AG20443 (cell line): ENCODE results near the gene TMEM235.
A peak's percentile ranks its signal among the peaks of the same experiment; 100 is the strongest.

ENCODE experiments used
- DNase-seq: peaks from one replicate; pipeline ENCODE4 v3.0.0; 2012; ENCODE audit warnings: low spot score, mixed read lengths

Gene TMEM235

DNA sequence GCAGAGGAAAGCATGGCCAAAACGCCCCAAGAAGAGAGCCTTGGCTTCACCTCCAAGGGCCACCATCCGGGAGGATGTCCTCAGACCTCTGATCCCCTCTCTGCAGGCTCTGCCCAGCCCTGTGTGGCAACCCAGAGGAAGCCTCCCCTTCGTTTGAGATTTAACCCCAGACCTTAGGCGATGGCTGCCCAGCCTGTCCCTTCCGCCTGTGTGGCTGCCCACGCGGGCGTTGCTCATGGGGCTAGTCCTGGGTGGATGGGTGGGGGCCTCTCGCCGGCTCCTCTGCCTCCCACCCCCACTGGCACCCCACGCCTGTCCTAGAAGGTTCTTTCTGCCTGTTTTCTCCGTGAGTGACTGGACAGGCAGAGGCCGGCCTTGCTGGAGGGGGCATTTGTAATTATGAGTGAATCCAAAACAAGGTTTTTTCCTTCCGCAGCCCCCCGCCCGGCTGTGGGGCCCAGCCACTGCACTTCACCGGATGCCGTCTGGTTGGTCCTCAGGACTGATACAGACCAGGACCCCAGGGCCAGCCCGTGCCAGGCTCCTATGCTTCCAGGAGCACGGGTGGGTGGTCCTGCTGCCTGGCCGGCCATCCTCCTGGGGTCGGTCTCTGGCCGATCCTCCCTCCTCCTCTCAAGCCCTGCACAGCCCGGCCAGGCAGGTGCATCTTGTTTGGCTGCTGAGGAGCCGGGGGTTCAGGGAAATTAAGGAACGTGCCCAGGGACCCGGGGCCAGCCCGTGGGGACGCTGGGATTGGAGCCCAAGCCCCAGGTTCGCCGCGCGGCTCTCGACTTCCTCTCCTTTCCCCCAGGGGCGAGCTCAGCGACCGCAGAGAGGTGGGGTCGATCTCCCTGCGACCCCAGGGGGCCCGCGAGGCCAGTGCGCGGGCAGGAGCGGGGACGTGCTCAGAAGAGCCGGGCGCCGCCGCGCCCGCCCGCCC is at the start of gene TMEM235:
TSS of gene TMEM235 (plus strand) at position 636 of the 940 bp plus-strand sequence. CDS start 393 bp downstream, outside the sequence.
- no peak for DNase-seq

DNA sequence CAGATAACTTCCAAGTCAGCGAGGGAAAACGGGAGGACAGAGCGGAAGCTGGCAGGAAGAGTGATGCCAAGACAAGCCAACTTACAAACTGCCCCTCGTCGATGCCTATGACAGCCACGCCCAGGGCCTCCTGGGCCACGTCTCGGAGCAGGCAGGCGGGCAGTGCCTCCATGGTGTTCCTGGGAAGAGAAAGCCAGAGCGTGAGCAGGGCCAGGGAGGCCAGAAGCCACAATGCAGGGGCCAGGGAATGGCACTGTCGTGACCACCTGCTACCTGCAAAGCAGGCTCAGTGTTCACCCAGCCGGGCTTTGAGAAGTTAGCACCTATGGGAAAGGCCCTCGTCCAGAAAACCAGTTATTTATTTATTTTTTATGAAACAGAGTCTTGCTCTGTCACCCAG is 48.9 kb upstream of the TMEM235 start:
- no peak for DNase-seq

DNA sequence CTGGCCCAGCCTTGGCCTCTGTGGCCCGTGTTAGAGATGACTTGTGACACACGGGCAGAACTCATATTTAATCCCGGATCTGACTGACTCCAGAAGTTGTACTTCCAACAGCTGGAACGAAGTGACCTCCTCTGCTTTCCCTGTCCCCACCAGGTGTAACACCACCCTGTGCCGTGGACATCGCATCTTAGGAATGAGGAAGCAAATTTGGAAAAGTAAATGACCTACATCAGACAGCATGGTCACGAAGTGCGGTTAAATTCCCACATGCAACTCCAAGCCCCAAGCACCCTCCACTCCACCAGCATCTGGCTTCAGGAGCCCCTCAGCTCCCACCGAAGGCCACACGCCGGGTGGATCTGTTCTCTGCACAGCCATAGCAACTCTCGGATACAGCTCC is 47.5 kb upstream of the TMEM235 start:
- DNase-seq = no peak

DNA sequence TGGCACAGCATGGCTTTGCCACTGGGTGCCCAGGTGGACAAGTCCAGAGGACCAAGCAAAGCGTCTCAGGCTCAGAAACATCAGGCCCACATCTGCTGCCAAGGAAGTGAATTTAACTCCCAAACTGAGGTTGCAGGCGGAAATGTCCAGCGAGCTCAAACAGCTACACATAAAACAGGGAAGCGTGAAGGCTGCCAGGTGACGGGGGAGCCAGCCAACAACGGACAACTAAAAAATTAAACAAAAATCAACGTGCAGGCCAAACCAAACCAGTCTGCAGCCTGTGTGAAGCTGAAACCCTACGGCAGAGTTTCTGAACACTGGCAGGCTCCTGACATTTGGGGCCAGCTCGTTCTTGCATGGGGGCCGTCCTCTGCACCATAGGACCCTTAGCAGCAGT is 47.1 kb upstream of the TMEM235 start:
- DNase-seq = no peak

DNA sequence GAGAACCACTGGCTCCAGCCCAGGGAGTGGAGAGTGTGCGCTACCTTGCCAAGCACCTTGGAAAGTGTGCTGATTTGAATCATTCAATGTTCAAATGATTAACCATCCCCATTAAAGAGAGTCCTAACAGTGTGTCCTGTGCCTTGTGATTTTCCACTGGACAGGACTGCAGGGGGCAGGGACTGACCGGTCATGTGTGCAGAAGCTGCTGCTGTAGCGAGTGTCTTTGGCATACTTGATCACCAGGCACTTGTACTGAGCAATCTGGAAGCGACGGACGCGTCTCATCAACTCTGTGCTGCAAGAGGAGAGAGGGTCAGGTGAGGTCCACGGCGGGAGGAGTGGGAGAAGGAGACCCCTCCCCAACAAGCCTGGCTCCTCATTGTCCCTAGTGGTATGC is 46.6 kb upstream of the TMEM235 start:
- DNase-seq = no peak

DNA sequence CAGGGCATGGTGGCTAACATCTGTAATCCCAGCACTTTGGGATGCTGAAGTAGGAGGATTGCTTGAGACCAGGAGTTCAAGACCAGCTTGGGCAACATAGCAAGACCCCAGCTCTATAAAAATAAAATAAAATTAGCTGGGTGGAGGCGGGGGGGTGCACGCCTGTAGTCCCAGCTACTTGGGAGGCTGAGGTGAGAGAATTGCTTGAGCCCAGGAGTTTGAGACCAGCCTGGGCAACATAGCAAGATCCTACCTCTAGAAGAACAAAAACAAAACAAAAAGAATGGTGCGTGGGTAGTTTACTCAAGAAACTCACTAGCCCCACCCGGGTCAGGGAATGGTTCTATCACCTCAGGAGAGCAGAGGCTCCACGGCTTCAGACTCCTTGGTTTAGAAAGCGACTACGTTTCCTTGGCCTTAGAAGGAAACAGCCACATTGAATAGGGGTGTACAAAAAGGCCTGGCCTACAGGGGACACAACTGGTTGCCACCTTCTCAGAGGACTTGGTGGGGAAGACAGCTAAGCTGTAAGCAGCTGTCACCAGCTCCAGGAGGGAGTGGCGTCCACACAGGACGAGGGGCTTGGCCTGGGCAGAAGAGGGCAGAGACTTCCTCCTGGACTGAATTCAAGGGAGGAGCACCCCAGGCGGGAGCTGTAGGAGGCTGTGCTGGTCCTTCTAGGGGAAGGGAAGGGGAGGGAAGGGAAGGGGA is 45.3 kb upstream of the TMEM235 start:
- peak; percentile 55 for DNase-seq

DNA sequence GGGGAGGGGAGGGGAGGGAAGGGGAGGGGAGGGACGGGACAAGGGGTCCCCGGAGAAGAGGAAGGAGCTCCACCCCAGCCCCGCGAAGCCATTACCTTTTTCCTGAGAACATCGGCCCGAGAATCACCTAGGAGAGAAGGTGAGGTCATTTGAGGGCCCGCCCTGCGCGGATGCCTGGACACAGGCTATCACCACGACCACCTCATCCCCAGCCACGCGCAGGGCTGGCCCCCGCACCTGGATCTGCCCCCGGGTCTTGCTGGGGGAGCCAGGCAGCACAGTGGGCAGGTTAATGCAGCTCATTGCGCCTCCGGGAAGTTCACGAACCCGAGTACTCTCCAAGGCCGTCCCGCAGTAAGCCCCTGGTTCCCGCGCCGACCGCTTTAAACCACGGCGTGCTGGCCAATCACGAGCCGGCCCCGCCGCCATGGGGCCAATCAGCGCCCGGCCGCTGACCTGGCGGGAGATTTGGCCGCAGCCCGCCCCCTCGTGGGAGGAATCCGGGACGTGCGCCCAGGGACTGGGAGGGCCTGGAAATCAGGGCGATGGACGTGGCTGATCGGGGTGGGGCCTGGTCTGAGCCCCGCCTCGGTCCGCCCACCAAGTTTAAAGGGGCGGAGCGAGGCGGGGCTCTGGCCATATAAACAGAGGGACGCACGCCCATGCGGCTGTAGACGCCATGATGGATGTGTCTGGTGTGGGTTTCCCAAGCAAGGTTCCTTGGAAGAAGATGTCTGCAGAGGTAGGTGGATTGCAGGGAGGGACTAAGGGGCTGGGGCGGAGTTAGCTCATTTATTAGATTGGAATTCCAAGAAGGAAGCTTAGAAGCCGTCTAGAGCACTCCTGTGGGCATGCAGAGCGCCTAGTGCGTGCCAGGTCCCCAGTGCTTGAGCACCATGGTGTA is 44.5 kb upstream of the TMEM235 start, which contains the start of the genes AFMID and TK1:
TSS of gene AFMID (plus strand) at position 671 of the 904 bp plus-strand sequence. CDS start at position 680, 9 bp downstream.
TSS of gene TK1 (minus strand) at position 361 of the 904 bp plus-strand sequence. CDS start at position 303, 58 bp downstream.
- peak; percentile 100 for DNase-seq

DNA sequence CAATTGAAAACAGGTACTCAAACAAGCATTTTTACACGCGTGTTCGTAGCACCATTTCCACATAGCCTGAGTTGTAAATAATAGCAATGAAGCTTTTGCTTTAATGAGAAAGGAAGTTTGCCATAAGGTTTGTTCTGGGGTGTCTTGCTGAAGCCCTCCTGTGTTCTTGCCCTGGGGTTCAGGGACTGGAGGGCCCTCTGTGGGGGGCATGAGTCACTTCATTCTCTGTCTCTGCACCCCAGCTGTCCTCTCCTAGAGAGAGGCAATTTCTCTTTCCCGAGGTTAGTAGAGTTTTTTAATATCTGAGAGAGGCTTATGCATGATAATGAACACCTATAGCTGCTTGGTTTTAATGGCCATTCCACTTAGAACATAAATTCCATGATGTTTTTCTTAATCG is 34.7 kb upstream of the TMEM235 start:
- no peak for DNase-seq

DNA sequence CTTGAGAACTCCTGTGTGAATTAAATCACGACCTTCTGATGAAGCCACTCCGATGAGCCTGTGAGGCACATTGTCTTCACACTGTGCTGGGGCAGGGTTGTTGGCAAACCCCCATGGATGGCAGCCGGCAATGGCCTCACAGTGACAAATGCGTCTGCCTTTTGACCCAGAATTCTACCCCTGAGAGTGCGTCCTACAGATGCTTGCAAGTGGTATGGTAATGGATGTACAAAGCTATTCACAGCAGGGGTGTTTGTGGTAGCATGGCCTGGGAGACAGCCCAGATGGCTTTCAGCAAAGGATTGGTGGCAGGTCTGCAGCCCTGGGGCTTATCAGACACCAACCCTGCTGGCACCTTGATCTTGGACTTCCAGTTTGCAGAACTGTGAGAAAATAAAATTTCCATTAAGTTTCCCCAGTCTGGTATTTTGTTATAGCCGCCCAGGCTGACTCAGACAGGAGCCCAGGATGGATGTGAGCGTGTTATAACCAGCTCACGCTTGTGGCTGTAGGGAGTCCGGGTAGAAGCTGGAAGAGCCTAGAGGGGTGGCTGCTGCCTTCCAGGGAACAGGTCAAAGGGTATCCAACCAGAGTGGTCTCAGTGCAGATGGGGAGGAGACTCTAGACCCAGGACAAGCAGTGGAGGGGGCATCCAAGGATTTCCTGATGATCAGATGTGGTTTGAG is 34.1 kb upstream of the TMEM235 start:
- no peak for DNase-seq

DNA sequence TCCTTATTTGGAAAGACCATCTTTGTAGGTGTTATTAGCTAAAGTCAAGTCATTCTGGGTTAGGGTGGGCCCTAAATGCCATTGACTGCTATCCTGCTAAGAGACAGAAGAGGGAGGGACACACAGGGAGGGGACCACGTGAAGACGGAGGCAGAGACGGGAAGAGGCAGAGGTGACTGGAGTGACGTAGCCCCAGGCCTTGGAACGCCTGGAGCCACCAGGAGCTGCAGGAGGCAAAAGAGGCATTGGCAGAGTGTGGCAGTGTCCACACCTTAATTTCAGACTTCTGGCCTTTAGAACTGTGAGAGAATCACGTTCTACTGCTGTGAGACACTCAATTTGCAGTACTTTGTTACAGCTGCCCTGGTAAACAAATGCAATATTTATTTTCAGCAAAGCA is 31.0 kb upstream of the TMEM235 start:
- no peak for DNase-seq

DNA sequence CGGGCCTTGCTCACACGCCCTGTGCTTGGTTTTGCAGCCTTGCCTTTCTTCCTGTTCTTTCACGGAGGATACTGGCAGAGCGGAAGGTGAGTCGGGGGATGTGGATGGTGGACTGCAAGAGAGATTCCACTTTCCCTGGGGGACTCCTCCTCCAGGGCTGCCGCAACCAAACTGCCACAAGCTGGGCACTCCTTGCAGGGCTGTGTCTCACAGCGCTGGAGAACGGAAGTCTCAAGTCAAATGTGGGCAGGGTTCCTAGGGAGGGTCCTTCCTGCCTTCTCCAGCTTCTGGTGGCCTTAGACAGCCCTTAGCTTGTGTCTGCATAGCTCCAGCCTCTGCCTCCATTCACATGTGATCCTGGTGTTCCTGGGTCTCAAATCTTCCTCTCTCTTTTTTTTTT is 28.8 kb upstream of the TMEM235 start:
- DNase-seq = no peak

DNA sequence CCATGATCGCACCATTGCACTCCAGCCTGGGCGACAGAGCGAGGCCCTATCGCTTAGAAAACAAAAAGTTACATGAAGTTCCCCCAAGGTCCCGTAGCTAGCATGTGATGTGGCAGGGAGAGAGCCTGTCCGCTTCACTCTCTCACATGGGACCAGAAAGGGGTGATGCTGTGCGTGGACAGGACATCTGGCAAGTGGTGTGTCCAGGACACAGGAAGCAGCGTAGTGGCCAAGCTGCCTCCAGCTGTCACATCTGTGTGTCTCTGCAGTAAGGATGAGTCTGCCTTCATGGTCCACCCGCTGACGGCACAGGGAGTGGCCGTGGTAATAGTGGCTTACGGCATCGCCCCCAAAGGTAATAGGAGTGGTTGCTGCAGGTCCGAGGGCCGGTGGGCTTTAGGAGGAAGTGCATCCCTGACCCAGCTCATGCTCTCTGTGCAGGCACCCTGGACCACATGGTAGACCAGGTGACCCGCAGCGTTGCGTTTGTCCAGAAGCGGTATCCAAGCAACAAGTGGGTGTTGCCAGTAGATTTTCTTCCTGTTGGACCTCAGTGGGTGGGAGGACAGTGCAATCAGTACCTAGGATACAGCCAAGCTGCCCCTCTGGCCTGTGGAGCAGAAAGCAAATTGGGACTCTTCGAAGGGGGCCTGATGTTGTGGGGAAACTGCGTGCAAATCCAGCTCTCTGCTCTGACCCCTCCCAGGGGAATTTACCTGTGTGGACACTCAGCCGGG is 26.9 kb upstream of the TMEM235 start:
- no peak for DNase-seq

DNA sequence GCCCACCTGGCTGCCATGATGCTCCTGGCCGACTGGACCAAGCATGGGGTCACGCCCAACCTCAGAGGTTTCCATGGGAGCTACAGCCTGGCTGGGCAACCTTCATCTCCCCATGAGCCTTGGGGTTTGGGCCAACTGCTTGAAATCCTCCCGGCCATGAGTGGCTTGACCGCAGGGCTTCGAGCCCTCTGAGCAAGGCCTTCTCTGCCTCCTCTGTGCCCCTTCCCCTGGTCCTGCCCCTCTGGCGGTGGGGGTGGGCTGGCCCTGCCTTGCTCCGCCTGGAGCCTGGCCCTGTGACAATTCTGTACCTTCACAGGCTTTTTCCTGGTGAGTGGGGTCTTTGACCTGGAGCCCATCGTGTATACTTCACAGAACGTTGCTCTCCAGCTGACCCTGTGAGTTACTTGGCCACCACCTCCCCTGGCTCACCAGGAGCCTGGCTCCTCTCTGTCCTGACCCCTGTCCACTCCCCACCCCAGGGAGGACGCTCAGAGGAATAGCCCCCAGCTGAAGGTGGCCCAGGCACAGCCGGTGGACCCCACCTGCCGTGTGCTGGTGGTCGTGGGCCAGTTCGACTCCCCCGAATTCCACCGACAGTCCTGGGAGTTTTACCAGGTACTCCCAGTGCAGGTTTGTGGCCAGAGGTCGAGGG is 26.2 kb upstream of the TMEM235 start:
- DNase-seq = no peak

DNA sequence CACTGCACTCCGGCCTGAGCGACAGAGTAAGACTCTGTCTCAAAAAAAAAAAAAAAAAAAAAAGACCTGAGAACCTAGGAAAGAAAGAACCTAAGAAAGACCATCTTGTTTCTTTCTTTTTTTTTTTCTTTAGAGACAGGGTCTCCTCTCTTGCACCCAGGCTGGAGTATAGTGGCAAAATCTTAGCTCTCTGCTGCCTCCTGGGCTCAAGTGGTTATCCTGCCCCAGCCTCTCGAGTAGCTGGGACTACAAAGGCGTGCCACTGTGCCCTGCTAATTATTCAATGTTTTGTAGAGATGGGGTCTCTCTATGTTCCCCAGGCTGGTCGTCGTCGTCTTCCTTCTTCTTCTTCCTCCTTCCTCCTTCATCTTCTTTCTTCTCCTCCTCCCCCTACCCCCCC is 25.1 kb upstream of the TMEM235 start:
- DNase-seq = no peak

DNA sequence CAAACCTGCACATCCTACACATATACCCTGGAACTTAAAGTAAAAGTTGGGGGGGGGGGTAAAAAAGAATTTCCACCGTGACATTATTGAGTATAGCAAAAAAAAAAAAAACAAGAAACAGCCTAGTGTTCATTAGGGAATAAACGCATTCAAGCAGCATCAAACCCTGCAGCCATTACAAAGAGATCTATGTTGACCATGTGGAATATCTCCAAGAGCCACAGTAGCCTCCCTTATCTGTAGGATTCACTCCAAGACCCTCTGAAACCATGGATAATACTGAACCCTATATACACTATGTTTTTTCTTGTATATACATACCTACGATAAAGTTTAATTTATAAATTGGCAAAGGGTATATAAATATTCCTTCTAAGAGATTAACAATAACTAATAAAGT is 22.9 kb upstream of the TMEM235 start:
- no peak for DNase-seq

DNA sequence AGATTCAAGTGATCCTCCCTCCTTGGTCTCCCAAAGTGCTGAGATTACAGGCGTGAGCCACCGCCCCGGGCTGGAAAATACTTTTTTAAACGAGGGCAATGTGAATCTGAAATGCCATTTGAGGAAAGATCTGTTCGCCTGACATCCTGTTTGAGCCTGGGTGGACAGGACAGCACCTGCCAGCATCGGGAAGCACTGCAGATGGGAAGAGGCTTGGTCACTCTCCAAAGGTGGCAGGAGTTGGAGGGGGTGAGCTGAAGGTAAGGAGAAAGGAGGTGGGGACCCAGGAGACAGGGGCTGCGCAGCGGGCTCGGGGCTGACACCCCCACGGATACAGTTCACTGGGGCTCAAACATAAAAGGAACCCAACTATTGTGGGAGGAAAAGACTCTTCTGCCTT is 21.3 kb upstream of the TMEM235 start:
- no peak for DNase-seq

DNA sequence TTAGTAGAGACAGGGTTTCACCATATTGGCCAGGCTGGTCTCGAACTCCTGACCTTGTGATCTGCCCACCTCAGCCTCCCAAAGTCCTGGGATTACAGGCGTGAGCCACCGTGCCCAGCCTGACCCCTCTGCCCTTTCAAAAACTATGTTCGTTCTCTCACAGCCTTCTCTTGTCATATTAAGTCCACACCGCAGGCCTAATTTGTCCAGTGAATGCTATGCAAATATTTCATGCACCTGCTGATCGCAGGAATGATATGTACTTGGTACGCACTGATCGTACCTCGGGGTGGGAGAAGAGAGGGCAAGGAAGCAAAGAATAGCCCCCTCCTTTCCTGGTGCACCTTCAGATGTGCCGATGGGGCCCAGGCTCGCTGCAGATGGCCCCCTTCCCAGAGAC is 20.4 kb upstream of the TMEM235 start:
- DNase-seq = no peak

DNA sequence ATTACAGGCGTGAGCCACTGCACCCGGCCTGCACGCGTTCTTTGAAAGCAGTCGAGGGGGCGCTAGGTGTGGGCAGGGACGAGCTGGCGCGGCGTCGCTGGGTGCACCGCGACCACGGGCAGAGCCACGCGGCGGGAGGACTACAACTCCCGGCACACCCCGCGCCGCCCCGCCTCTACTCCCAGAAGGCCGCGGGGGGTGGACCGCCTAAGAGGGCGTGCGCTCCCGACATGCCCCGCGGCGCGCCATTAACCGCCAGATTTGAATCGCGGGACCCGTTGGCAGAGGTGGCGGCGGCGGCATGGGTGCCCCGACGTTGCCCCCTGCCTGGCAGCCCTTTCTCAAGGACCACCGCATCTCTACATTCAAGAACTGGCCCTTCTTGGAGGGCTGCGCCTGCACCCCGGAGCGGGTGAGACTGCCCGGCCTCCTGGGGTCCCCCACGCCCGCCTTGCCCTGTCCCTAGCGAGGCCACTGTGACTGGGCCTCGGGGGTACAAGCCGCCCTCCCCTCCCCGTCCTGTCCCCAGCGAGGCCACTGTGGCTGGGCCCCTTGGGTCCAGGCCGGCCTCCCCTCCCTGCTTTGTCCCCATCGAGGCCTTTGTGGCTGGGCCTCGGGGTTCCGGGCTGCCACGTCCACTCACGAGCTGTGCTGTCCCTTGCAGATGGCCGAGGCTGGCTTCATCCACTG is 17.3 kb upstream of the TMEM235 start, which contains the start of gene BIRC5:
TSS of gene BIRC5 (plus strand) at position 238 of the 690 bp plus-strand sequence. CDS start at position 302, 64 bp downstream.
- DNase-seq = peak; percentile 100

DNA sequence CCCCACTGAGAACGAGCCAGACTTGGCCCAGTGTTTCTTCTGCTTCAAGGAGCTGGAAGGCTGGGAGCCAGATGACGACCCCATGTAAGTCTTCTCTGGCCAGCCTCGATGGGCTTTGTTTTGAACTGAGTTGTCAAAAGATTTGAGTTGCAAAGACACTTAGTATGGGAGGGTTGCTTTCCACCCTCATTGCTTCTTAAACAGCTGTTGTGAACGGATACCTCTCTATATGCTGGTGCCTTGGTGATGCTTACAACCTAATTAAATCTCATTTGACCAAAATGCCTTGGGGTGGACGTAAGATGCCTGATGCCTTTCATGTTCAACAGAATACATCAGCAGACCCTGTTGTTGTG is 16.7 kb upstream of the TMEM235 start:
- no peak for DNase-seq
